Keratinocyte (primary cell): Measurements from ENCODE around the gene UBFD1.

Experiments
- EZH2 ChIP-seq: IDR thresholded peaks from one replicate; pipeline ENCODE4 v1.6.1; 2012; ENCODE audit warnings: inconsistent platforms, mild to moderate bottlenecking, low read length, moderate library complexity
- TF ChIP-seq, protein P1 (sequence below), 3 experiments: IDR thresholded peaks in 1 of 3; conservative IDR thresholded peaks in 1 of 3; optimal IDR thresholded peaks in 1 of 3; 2 replicates in 2 of 3; 3 replicates in 1 of 3; pipeline versions ENCODE3 to v1.5.1; 2011; ENCODE audit warnings: low read length in 3 of 3, mild to moderate bottlenecking in 3 of 3, moderate library complexity in 2 of 3, control low read depth in 1 of 3, inconsistent platforms in 1 of 3; ENCODE audit not compliant: insufficient read depth in 2 of 3; ENCODE audit errors: extremely low read depth in 1 of 3

GRCh38 chr16:23519282-23519681 lies 38.2 kb upstream of the UBFD1 start:
- TF ChIP-seq, protein P1, sequence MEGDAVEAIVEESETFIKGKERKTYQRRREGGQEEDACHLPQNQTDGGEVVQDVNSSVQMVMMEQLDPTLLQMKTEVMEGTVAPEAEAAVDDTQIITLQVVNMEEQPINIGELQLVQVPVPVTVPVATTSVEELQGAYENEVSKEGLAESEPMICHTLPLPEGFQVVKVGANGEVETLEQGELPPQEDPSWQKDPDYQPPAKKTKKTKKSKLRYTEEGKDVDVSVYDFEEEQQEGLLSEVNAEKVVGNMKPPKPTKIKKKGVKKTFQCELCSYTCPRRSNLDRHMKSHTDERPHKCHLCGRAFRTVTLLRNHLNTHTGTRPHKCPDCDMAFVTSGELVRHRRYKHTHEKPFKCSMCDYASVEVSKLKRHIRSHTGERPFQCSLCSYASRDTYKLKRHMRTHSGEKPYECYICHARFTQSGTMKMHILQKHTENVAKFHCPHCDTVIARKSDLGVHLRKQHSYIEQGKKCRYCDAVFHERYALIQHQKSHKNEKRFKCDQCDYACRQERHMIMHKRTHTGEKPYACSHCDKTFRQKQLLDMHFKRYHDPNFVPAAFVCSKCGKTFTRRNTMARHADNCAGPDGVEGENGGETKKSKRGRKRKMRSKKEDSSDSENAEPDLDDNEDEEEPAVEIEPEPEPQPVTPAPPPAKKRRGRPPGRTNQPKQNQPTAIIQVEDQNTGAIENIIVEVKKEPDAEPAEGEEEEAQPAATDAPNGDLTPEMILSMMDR (optimal IDR thresholded peaks at IDR 0.05 in 1 of 3, IDR thresholded peaks at IDR 0.05 in 1 of 3, conservative IDR thresholded peaks at IDR 0.05 in 1 of 3; ENCODE audit: extremely low read depth in 1 of 3, insufficient read depth in 2 of 3, low read length in 3 of 3), result no peak
- TF ChIP-seq EZH2, result no peak
